ENCODE data around the gene MRPL49. TPM values are rescaled to one million over a fixed set of nuclear protein-coding genes. Genes with fewer than 3 reads are reported as not detected.

Gene MRPL49
- total RNA-seq, 1 experiment from 2014 or later: 111 TPM

DNA sequence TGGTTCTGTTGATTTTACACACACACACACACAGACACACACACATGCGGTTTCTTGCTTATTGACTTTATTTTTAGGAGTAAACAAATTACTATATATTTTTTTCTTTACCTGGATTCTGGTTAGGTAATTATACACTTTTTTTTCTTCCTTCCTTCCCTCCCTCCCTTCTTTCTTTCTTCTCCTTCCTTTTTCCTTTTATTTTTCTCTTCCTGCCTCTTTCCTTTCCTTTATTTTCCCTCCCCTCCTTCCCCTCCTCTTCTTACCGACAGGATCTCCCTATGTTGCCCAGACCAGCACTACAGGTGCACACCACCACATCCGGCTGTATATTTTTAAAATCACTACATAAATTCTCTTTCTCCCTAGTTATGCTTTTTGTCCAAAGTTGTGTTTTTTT, 44.8 kb downstream of the MRPL49 start:
- DNase-seq (ENCODE audit: low read depth, low spot score) (no peak), ATAC-seq (no peak)
- Histone ChIP-seq H3K36me3 (ENCODE audit: control insufficient read depth, insufficient read depth, low read length) (no peaks in the 10 kb centered on the region), H3K4me3 (ENCODE audit: low read depth in 2 of 2, low read length in 2 of 2) (no peak overlapping the region), H3K9me3 (ENCODE audit: control insufficient read depth, insufficient read depth, low read depth, low read length) (no peaks in the 10 kb centered on the region), H3K27ac (ENCODE audit: low read length) (no peak overlapping the region), H3K4me1 (ENCODE audit: control insufficient read depth, insufficient read depth, low read length) (0 out of 2 replicates have a peak, but pooled peaks cover 10% of the 10 kb centered on the region), H3K27me3 (ENCODE audit: control insufficient read depth, insufficient read depth, low read length) (no peaks in the 10 kb centered on the region)
- ChIA-PET POLR2A (no interaction called here), CTCF (no interaction called here)
- no TSS peak for BruUV-seq (replicated peaks)
- TF ChIP-seq SIN3A (IDR thresholded peaks at IDR 0.05; ENCODE audit: borderline replicate concordance, insufficient read depth, low read depth, low read length) (no peak), POLR2AphosphoS5 (IDR thresholded peaks at IDR 0.05; ENCODE audit: low read depth, low read length) (no peak), TCF7L2 (IDR thresholded peaks at IDR 0.05; ENCODE audit: low read depth, low read length) (no peak)
- TF ChIP-seq, protein P1, sequence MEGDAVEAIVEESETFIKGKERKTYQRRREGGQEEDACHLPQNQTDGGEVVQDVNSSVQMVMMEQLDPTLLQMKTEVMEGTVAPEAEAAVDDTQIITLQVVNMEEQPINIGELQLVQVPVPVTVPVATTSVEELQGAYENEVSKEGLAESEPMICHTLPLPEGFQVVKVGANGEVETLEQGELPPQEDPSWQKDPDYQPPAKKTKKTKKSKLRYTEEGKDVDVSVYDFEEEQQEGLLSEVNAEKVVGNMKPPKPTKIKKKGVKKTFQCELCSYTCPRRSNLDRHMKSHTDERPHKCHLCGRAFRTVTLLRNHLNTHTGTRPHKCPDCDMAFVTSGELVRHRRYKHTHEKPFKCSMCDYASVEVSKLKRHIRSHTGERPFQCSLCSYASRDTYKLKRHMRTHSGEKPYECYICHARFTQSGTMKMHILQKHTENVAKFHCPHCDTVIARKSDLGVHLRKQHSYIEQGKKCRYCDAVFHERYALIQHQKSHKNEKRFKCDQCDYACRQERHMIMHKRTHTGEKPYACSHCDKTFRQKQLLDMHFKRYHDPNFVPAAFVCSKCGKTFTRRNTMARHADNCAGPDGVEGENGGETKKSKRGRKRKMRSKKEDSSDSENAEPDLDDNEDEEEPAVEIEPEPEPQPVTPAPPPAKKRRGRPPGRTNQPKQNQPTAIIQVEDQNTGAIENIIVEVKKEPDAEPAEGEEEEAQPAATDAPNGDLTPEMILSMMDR (IDR thresholded peaks at IDR 0.05): no peak
- TF ChIP-seq, protein P2, sequence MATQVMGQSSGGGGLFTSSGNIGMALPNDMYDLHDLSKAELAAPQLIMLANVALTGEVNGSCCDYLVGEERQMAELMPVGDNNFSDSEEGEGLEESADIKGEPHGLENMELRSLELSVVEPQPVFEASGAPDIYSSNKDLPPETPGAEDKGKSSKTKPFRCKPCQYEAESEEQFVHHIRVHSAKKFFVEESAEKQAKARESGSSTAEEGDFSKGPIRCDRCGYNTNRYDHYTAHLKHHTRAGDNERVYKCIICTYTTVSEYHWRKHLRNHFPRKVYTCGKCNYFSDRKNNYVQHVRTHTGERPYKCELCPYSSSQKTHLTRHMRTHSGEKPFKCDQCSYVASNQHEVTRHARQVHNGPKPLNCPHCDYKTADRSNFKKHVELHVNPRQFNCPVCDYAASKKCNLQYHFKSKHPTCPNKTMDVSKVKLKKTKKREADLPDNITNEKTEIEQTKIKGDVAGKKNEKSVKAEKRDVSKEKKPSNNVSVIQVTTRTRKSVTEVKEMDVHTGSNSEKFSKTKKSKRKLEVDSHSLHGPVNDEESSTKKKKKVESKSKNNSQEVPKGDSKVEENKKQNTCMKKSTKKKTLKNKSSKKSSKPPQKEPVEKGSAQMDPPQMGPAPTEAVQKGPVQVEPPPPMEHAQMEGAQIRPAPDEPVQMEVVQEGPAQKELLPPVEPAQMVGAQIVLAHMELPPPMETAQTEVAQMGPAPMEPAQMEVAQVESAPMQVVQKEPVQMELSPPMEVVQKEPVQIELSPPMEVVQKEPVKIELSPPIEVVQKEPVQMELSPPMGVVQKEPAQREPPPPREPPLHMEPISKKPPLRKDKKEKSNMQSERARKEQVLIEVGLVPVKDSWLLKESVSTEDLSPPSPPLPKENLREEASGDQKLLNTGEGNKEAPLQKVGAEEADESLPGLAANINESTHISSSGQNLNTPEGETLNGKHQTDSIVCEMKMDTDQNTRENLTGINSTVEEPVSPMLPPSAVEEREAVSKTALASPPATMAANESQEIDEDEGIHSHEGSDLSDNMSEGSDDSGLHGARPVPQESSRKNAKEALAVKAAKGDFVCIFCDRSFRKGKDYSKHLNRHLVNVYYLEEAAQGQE (IDR thresholded peaks at IDR 0.05; ENCODE audit: insufficient read depth in 1 of 2, low read depth in 2 of 2, low read length in 1 of 2): no peak
- in situ Hi-C loops (cut with HindIII; ENCODE audit: low pct_unique_long_range_greater_than_20kb, low sequenced_read_pairs): no loop called here
- intact Hi-C loops (cut with micrococcal nuclease; ENCODE audit: unreplicated experiment): no loop called here

DNA sequence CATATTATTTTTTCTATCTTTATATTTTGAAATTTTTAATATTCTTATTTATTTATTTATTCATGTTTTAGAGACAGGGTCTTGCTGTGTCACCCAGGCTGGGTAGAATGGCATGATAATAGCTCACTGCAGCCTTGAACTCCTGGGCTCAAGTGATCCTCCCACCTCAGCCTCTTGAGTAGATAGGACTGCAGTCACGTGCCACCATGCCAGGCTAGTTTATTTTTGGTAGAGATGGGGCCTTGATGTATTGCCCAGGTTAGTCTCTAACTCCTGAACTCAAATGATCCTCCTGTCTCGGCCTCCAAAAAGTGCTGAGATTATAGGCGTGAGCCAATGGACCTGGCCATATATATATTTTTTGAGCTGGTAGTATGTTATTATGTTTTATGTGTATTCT, 45.5 kb downstream of the MRPL49 start:
- POLR2A ChIA-PET: no interaction called here
- in situ Hi-C loops (cut with HindIII; ENCODE audit: low pct_unique_long_range_greater_than_20kb, low sequenced_read_pairs): no loop called here

More for the DNA sequence above, 45.5 kb downstream of the MRPL49 start:
- no peak overlapping the region for H3K4me3 ChIP-seq (ENCODE audit: low read depth in 2 of 2, low read length in 2 of 2)
- CTCF ChIA-PET: no interaction called here
- ATAC-seq (no peak), DNase-seq (ENCODE audit: low read depth, low spot score) (no peak)
- H3K27ac ChIP-seq (ENCODE audit: low read length): no peak overlapping the region
- H3K36me3 ChIP-seq (ENCODE audit: control insufficient read depth, insufficient read depth, low read length): no peaks in the 10 kb centered on the region
- TF ChIP-seq SIN3A (IDR thresholded peaks at IDR 0.05; ENCODE audit: borderline replicate concordance, insufficient read depth, low read depth, low read length): no peak
- no peak for TF ChIP-seq TCF7L2 (IDR thresholded peaks at IDR 0.05; ENCODE audit: low read depth, low read length)
- TF ChIP-seq, protein P2 (IDR thresholded peaks at IDR 0.05; ENCODE audit: insufficient read depth in 1 of 2, low read depth in 2 of 2, low read length in 1 of 2): no peak
- TF ChIP-seq POLR2AphosphoS5 (IDR thresholded peaks at IDR 0.05; ENCODE audit: low read depth, low read length): no peak
- BruUV-seq (replicated peaks): no TSS peak
- H3K9me3 ChIP-seq (ENCODE audit: control insufficient read depth, insufficient read depth, low read depth, low read length): no peaks in the 10 kb centered on the region
- H3K4me1 ChIP-seq (ENCODE audit: control insufficient read depth, insufficient read depth, low read length): 0 out of 2 replicates have a peak, but pooled peaks cover 10% of the 10 kb centered on the region
- H3K27me3 ChIP-seq (ENCODE audit: control insufficient read depth, insufficient read depth, low read length): no peaks in the 10 kb centered on the region
- intact Hi-C loops (cut with micrococcal nuclease; ENCODE audit: unreplicated experiment): no loop called here

Measured in Panc1 (cell line).